ENCODE measurements around the gene NEUROG1. TPM values are rescaled to one million over a fixed set of nuclear protein-coding genes. Genes with fewer than 3 reads are reported as not detected.

NEUROG1 gene
- polyA plus RNA-seq, 1 donor from 2014 or later: not detected

DNA sequence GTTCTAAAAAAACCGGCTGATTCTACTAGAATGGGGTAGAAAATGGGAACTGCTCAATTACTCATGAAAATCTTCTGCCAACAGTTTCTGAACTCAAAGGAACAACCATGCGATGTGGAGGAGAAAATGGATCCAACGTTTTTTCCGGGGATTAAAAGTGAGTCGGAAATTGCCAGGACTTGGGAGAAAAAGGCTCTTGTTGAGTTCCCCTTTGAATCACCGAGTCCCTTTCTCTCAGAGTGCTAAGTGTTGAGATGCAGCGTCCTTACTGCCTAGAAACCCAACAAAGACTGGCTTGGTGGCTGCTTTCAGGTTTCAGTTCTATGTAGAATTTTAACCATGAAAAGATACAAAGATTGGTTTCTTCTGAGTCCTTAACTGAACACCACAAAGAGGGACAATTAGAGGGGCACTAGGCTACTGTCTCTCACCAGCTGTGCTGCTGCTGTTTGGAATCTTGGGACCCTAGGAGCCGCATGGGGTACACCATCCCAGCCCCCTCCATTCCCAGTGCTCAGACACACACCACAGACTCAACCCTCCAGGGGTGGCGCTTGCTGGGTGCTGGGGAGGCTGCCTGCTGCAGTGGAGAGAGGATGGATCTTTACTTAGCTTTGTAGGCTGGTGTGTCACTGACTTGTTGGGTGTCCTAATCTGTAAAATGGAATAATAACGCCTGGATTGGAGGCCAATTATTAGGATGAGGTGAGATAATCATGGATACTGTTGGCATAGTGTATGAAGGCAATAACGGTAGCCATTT, 21.5 kb upstream of the NEUROG1 start:
- Histone ChIP-seq H3K9ac (ENCODE audit: low read length) (no peak overlapping the region), H3K36me3 (ENCODE audit: insufficient read depth, low read length) (no peaks in the 10 kb centered on the region), H3K4me2 (ENCODE audit: low read length) (no peak overlapping the region), H3K27ac (ENCODE audit: low read length) (no peak overlapping the region), H3K9me2 (ENCODE audit: insufficient read depth, low read length) (no peaks in the 10 kb centered on the region), H4K20me1 (ENCODE audit: insufficient read depth) (no peaks in the 10 kb centered on the region), H3K4me3 (ENCODE audit: low read length) (no peak overlapping the region), H3K9me3 (ENCODE audit: low read length) (no peaks in the 10 kb centered on the region), H3K79me2 (replicated peaks; ENCODE audit: insufficient read depth, low read length) (no peaks in the 10 kb centered on the region), H3K27me3 (ENCODE audit: insufficient read depth, low read depth, low read length) (peaks cover 14% of the 10 kb centered on the region), H3F3A (ENCODE audit: insufficient read depth, low read length, poor library complexity, severe bottlenecking) (no peaks in the 10 kb centered on the region), H2AFZ (ENCODE audit: low read depth, low read length) (no peak overlapping the region)
- TF ChIP-seq, protein P1, sequence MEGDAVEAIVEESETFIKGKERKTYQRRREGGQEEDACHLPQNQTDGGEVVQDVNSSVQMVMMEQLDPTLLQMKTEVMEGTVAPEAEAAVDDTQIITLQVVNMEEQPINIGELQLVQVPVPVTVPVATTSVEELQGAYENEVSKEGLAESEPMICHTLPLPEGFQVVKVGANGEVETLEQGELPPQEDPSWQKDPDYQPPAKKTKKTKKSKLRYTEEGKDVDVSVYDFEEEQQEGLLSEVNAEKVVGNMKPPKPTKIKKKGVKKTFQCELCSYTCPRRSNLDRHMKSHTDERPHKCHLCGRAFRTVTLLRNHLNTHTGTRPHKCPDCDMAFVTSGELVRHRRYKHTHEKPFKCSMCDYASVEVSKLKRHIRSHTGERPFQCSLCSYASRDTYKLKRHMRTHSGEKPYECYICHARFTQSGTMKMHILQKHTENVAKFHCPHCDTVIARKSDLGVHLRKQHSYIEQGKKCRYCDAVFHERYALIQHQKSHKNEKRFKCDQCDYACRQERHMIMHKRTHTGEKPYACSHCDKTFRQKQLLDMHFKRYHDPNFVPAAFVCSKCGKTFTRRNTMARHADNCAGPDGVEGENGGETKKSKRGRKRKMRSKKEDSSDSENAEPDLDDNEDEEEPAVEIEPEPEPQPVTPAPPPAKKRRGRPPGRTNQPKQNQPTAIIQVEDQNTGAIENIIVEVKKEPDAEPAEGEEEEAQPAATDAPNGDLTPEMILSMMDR (IDR thresholded peaks at IDR 0.05; ENCODE audit: poor library complexity, severe bottlenecking): no peak
- TF ChIP-seq REST (IDR thresholded peaks at IDR 0.05; ENCODE audit: borderline replicate concordance): no peak

DNA sequence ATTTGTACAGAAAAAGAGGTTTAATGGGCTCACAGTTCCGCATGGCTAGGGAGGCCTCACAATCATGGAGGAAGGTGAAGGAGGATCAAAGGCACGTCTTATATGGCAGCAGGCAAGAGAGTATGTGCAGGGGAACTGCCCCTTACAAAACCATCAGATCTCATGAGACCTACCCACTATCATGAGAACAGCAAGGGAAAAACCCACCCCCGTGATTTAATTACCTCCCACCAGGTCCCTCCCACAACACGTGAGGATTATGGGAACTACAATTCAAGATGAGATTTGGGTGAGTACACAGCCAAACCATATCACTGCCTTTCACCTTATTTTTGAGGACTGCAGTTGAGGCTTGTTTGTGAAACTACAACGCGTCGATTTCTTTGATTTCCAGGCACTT, 20.9 kb upstream of the NEUROG1 start:
- Histone ChIP-seq H3K27ac (ENCODE audit: low read length) (no peak overlapping the region), H3F3A (ENCODE audit: insufficient read depth, low read length, poor library complexity, severe bottlenecking) (no peaks in the 10 kb centered on the region), H3K9me2 (ENCODE audit: insufficient read depth, low read length) (no peaks in the 10 kb centered on the region), H2AFZ (ENCODE audit: low read depth, low read length) (no peak overlapping the region), H3K4me2 (ENCODE audit: low read length) (no peak overlapping the region), H3K79me2 (replicated peaks; ENCODE audit: insufficient read depth, low read length) (no peaks in the 10 kb centered on the region), H3K9me3 (ENCODE audit: low read length) (no peaks in the 10 kb centered on the region), H4K20me1 (ENCODE audit: insufficient read depth) (no peaks in the 10 kb centered on the region), H3K36me3 (ENCODE audit: insufficient read depth, low read length) (no peaks in the 10 kb centered on the region), H3K4me3 (ENCODE audit: low read length) (no peak overlapping the region), H3K27me3 (ENCODE audit: insufficient read depth, low read depth, low read length) (peaks cover 16% of the 10 kb centered on the region), H3K9ac (ENCODE audit: low read length) (no peak overlapping the region)
- no peak for TF ChIP-seq MXI1 (conservative IDR thresholded peaks at IDR 0.05; ENCODE audit: poor library complexity, severe bottlenecking)
- no peak for TF ChIP-seq RAD21 (conservative IDR thresholded peaks at IDR 0.05)
- no peak for TF ChIP-seq TAF1 (IDR thresholded peaks at IDR 0.05; ENCODE audit: low read depth)
- TF ChIP-seq REST (IDR thresholded peaks at IDR 0.05; ENCODE audit: borderline replicate concordance): no peak
